ENCODE data around the gene ATXN7.

The ATXN7 gene

DNA sequence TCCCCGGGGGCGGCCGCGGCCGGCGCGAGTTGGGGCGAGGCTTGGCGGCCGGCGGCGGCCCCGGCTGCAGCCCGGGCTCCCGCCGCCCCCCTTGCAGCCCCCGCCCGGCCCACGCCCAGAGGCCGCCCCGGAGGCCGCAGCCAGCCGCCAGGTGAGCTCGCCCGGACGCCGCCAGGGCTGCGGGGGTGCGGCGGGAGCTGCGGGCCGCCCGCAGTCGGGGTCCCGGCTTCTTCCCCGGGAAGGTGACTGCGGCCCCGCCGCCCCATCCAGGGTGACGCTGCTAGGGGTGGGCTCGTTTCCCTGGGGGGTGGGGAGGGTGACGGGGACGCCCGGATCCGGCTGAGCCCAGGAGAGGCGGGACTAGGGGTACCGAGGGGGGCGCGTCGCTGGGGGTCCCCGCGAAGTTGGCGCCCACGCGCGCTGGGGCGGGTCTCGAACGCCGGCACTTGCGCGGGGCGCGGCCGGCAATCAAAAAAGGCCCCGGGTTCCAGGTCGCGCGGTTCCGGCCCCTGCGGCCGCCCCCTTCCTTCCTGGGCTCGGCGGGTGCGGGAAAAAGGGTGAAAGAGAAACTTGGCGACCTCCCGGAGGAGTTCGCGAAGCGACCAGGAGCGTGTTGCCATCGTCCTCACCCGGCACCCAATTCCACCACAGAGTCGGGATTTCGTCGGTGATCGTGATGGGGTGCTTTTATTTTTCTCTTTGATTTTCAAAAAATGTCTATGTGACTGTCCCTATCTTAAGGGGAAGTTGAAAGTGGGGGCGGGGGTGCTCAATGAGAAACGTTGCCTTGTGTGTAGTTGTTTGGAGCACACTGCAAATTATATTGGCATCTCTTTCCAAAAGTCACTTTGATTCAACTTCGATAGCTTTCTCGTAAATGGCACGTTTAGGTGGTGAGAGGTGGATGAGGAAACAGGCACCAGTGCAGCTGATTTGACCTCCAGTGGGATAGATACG is 619 bp downstream of the ATXN7 start:
- DNase-seq (ENCODE audit: low read depth in 3 of 3, low spot score in 1 of 3) = peak in 1 of 3 donors; percentile 29

DNA sequence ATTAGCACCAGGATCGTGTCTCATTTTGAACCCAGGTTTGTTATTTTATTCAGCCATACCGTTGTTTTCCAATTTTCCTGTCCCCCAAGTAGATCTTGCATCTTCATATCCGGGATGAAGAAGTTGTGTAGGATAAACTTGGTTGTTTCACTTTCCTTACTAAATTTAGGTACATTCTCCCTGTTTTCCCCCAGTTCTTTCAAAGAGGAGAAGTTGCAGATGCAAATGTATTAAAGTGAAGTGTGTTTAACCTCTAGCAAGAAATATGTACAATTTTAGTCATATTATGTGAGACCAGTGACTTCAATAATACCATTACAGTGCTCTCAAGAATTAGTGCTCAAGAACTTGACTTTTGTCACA is 1.3 kb downstream of the ATXN7 start:
- no peak for DNase-seq (ENCODE audit: low read depth in 3 of 3, low spot score in 1 of 3)

DNA sequence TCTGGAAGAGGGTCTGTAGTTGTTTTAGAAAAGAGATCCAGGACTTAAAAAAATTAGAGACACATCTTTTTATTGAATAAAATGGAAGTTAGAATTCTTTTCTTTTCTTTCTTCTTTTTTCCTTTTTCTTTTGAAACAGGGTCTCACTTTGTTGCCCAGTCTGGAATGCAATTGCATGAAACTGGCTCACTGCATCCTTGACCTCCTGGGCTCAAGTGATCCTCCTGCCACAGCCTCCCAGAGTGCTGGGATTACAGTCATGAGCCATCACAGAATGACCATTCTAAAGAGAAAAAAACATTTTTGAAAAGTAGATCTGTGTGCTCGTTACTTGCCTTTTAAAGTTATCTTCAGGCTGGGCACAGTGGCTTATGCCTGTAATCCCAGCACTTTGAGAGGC is 3.6 kb downstream of the ATXN7 start:
- DNase-seq (ENCODE audit: low read depth in 3 of 3, low spot score in 1 of 3) = no peak

DNA sequence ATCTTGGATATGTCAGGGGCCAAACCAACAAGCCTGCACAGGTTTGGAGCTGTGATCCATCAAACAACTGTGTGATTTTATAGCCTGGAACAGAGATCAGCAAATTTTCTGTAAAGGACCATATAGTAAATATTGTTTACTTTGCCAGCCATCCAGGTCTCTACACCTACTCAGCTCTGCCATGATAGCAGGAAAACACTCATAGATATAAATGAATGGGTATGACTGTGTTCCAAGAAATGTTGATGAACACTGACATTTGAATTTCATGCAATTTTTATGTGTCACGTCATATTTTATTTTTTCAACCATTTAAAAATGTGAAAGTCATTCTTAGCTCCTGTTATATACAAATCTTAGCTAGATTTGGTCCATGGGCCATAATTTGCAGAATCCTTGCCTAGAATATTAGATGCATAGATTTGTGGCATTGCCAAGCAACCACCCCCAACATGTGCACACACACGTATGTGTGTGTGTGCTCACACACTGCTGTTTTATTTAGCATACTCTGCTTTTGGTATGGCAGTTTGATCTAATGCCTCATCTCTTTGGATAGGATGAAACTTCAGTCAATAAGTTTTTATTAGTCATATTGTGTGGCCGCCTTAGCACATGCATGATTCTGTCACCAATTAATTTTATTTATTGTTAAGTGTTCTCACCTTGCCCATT is 6.4 kb downstream of the ATXN7 start:
- no peak for DNase-seq (ENCODE audit: low read depth in 3 of 3, low spot score in 1 of 3)

DNA sequence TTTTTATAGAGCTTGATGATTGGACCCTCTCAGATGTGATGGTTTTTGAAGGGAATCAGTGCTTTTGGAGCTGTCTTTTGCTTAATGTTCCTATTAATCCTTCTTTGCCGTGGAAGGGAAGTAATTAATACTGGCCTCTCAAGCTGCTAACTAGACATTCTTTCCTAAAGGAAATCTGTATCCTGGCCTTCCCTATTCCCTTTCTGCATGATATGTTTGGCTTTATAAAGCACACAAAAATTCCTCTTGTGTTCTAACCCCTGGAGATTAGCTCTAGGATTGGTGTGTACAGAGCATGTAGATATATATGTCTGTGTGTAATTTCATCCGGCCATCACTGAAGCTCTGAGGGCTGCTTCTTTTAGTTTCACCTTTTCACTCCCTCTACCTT is 6.9 kb downstream of the ATXN7 start:
- no peak for DNase-seq (ENCODE audit: low read depth in 3 of 3, low spot score in 1 of 3)

DNA sequence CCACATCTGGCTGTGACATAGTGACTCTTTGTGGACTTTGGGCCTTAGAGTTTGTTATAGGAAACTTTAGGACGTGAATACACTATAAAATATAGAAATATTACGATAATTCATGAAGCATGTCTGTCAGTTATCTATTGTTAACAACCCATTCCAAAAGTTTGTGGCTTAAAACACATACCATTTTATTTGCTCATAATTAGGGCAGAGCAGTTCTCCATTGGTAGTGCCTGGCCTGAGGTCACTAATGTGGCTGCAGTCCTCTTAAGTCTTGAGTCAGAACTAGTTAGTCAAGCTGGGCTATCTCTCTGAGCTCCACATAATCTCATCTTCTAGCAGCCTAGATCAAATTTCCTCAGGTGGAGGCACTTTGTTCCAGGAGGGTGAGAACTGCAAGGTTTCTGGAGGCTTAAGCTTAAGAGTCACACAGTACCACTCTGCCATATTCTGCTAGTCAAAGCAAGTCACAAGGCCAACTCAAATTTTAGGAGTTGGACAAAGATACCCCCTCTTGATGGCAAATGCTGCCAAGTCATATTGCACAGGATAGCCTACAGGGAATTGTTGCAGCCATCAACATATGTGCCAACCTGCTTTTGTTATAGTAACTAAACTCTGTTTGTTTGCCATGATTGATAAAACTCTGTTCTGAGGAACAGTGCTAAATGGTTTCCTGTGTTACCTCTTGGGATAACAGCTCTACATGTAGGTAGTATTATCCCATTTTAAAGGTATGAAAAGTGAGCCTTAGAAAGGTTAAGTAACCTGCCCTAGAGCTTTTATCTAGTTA is 8.7 kb downstream of the ATXN7 start:
- DNase-seq (ENCODE audit: low read depth in 3 of 3, low spot score in 1 of 3) = no peak

DNA sequence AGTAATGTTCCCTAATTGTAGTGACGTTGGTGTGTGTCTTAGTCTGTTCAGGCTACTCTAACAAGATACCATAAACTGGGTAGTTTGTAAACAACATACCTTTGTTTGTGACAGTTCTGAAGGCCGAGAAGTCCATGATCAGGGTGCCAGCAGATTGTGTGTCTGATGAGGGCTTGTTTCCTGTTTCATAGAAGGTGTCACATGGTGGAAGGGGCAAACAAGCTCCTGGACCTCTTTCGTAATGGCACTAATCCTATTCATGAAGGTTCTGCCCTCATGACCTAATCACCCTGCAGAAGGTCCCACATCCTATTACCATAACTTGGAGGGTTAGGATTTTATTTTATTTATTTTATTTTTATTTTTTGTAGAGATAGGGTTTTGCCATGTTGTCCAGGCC is 11.1 kb downstream of the ATXN7 start:
- DNase-seq (ENCODE audit: low read depth in 3 of 3, low spot score in 1 of 3) = no peak

DNA sequence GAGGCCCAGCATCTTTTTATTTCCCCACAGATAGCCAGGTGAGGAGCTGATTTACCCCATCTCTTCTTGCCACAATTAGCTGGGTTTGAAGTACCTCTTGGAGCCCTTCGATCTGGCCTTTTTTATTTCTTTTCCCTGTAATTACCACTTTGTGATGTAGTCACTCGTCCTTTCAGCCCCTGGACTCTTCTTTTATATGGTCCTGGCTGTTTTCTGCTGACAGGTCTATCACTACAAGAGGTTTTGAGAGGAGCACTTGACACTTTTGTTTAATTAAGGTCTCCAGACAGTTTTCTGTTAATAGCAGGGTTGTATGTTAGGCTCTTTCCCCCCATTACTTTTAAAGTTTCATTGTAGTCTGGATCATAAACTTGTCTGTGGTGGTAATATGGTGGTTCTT is 11.8 kb downstream of the ATXN7 start:
- DNase-seq (ENCODE audit: low read depth in 3 of 3, low spot score in 1 of 3) = no peak

DNA sequence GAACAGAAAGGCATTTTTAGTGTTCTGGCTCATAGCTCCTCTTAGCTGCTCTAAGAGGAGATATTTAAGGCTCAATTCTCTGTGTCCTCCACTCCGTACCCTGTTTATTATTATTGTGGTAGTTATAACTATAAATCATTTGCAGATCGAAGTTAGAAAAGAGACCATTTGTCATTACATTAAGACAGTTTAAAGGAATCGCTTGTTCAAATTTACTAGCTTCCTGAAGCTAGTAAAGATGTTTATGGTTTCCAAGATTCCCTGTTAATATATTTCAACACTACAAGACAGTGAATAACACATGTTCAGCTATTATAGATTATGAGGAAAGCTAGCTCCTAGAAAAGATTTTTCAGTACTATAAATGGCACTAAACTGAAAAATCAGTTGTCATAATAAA is 12.6 kb downstream of the ATXN7 start:
- DNase-seq (ENCODE audit: low read depth in 3 of 3, low spot score in 1 of 3) = no peak

DNA sequence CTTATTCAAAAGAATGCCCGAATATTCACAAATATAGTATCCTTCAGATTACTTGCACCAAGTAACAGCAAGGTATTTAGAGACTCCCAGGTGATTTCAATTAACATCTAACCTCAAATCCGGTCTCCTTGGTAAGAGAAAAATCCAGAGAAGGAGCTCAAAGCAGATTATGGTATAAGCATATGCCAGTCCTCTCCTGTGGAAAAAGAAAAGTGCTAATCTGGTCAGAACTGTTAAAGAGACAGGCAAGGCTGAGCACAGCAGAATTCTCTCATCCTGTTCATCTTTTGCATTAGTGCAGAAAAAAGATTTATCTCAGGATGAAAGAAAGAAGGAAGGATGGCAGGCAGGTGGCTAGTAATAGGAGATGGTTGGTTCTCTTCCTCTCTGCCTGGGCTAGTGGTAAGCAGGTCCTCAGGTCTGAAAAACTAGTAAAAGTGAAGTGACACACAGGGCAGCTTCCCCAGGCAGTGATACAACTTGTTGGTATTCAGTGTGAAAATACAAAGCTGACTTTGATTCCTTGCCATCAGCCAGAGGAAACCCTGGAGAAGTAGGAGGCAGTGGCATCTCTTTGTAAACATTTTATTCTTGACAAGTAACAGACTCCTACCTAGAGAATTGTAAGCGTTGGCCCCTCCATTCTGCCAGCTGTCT is 14.2 kb downstream of the ATXN7 start:
- no peak for DNase-seq (ENCODE audit: low read depth in 3 of 3, low spot score in 1 of 3)

DNA sequence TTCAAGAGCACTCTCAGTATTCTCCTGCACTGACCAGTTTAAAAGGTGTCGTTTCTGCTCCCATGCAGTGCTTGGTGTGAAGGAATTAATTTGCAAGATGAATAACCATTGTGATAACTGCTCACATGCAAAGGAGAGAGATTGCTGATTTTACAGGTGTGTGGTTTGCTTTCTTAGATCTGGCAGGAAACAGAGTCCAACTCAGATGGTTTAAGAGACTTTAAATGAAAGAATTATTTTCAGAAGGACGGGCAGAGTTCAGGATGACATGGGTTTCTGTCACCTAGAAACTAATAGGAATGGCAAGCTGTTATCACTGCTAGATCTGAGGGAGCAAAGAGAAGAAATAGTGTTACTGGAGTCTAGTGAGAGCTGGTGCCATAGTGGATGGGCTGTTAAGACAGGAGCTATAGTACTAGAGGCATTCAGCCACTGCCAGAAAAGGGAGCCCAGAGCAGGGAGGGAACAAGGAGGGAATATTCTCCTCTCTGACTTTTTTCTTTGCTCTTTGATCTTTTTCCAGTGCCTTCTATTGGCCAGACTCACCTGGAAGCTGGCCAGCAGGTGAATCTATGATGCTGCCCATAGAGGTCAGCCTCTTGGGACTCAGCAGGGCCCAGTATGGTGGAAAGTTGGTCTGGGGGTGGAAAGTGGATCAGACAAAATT is 14.9 kb downstream of the ATXN7 start:
- DNase-seq (ENCODE audit: low read depth in 3 of 3, low spot score in 1 of 3) = no peak

DNA sequence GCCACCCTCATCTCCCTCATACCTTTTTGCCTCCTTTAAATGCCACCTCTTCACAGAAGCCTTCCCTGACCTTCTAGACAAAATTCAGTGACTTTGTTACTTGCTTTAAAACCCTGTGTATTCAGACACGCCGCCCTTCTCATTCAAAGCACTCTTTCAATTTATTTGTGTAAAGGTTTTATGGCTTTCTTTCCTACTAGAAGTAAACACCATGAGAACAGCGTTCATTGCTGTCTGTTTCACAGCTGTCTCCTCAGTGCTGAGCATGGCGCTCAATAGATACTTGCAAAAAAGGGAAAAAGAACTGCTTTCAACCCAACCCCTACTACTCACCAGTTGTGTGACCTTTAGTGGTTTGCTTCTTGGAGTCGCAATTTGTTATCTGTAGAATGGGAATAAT is 17.0 kb downstream of the ATXN7 start:
- no peak for DNase-seq (ENCODE audit: low read depth in 3 of 3, low spot score in 1 of 3)

DNA sequence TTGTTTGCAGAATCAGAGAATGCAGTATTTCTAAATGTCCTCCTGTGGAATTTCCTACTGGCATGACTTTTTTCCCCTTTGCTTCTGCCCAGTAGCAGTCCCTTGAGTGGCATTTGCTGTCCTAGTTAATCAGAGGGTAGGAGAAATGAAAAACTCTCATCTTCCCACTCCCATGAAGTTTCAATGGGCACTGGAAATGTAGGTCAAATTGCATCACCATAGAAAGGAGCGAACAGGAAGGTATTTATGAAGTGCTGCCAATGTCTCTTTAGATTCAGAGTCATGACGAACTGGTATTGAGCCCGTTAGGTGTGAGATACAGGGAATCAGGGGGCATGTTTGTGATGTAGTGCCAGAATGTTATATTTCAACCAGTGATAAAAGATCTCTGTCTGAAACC is 23.2 kb downstream of the ATXN7 start:
- DNase-seq (ENCODE audit: low read depth in 3 of 3, low spot score in 1 of 3) = no peak

DNA sequence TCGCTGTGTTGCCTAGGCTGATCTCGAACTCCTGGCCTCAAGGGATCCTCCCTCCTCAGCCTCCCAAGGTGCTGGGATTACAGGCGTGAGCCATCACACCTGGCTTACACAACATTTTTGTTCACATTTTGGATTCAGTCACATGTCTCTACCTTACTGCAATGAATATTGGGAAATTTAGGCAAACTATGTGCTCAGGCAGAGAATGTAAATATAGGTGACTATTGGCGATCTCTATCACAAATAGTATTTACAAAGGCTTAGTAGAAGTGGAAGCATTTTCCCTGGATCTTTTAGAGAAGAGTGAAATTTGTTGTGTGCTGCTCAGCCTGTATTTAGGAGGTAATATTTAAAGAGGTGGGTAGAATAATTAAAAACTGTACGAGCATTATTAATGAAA is 27.9 kb downstream of the ATXN7 start:
- no peak for DNase-seq (ENCODE audit: low read depth in 3 of 3, low spot score in 1 of 3)

DNA sequence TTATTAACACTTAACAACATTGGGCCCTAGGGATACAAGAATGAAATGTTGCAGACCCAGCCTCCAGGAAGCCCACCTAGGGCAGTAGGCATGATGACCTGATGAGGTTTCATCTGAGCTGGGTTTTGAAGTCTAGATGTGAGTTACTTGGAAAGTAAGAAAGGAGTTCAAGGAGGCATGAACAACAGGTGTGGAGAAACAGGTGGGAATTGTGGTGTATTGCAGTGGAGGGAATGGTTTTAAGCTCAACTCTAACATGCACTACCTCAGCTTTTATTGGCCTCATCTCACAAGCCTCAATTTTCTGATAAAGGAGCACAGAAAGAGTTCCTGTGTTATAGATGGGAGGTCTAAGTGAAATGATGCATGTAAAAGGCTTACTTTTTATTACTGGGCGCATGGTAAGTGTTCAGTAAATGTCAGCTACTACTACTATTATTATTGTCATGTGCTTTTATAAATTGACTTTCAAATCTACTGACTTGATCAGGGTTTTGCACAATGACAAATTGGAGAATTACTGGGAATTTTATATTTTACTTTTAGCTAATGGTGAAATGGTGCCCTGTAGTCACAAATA is 29.2 kb downstream of the ATXN7 start:
- DNase-seq (ENCODE audit: low read depth in 3 of 3, low spot score in 1 of 3) = no peak

DNA sequence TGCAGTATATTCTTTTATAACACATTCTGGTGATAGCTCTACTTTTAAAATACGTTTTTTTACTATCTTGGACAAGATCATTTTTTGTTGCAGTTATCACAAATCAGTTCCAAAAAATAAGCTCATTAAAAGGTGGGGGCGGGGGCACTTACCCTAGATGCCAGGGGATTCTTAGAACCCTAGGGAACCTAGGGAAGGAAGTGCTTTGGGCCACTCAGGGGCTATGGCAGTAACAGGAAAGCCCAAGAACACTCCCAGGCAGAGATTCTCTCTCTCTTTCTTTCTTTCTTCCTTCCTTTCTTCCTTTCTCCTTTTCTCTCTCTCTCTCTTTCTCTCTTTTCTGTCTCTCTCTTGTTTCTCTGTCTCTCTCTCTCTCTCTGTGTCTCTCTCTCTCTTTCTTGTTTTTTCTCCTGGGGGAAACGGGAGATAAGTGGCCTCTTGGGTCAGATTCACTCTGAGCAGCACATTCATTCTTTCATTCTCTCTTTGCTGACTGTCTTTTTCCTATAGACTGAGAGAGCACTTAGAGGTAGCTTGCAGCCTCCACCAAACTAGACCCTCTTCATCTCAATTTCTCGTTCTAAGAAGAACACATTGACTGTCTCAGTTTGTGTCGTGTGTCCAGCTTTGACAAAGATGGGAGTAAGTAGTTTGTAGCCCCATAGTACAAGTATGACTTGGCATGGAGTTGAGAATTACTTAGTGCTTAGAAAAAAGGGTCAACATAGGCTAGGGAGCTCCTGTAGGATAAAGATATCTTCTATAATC is 31.9 kb downstream of the ATXN7 start:
- DNase-seq (ENCODE audit: low read depth in 3 of 3, low spot score in 1 of 3) = no peak

DNA sequence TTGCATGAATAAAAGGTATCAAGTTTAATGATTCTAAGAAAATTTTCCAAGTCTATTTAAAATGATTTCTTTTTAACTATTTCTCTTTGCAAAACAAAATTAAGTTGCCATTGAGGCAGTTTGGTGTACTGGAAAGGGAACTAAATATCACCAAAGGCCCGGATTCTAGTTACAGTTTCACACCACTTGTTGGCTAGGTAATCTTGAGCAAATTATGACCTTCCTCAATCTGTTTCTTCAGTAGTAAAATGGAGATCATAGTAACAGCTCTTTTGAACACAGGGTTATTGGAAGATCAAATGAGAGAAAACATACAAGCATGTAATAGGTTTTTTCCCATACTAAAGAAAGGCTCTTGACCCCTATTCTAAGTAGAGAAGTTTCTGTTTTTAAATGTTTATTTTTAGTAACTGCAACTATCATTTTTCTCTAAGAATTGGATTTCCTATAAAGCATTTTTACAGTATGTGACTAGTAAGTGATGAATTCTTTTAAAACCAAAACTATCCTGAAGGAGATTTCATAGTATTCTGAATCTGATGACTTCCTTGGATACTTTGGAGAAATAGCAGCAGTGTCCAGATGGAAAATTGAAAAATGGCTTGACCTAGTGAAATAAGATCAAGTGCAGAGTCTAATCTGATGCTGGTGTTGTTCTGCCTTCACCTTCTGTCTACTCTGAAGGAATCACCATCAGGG is 32.8 kb downstream of the ATXN7 start:
- DNase-seq (ENCODE audit: low read depth in 3 of 3, low spot score in 1 of 3) = no peak

DNA sequence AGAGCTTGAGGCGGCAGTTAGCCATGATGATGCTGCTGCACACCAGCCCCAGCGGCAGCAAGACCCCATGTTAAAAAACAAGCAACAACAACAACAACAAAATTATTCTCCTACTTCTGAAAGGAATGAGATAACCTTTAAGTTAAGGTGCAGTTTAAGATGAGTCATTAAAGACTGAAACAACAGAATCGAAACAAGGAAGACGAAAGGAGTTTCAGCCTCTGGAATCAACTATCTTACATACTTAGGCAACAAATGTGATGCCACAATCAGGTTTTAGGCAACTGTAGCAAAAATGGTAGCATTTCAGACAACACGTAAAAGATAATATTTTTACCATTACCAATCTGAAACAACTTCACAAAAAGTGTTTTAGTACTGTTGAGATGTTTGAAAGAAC is 36.3 kb downstream of the ATXN7 start:
- no peak for DNase-seq (ENCODE audit: low read depth in 3 of 3, low spot score in 1 of 3)

DNA sequence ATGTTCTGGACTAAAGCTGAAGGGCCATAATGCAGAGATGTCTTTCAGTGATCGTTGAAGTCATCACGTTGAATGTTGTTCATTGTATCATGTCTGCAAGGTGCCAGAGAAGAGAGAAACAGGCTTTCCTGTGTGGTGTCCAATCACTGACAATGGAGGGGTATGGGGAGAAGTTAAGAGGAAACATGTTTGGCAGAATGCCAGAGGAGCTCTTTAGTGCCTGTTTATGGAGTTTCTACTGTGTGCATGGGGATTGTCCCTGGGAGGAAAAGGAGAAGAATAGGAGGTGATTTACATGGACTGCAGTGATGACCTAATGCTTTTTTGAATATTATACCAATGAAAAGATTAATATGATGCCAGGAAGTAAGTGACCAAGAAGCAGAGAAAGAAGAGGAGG is 36.8 kb downstream of the ATXN7 start:
- no peak for DNase-seq (ENCODE audit: low read depth in 3 of 3, low spot score in 1 of 3)

All from stimulated activated CD4-positive, alpha-beta T cell treated with anti-CD3 and anti-CD28 coated beads, TNF-alpha, amount 100 ng/mL, for 1 hour (primary cell).